RWPE1 (cell line): ENCODE results near the gene KIDINS220.

ENCODE experiments used
- CTCF ChIA-PET: fragments of 350-600 bp; sonication (Branson Sonifier 250); formaldehyde crosslinking; extraction: SDS; loops from one replicate; lab custom pipeline; 2021; lab: Yijun Ruan, JAX
- POLR2A ChIA-PET: fragments of 400-600 bp; formaldehyde crosslinking; extraction: SDS; loops from one replicate; lab custom pipeline; 2020; ENCODE audit warnings: antibody characterized with exemption; ENCODE audit not compliant: low non-redundant PET; lab: Yijun Ruan, JAX
- DNase-seq: peaks from one replicate; pipeline ENCODE4 v3.0.0; 2012; ENCODE audit warnings: low spot score
- H3K27ac ChIP-seq: fragments of 450-650 bp; 2 replicates; pipeline ENCODE4 v1.5.1; 2017
- TF ChIP-seq, protein P1 (sequence below): fragments of 450-650 bp; conservative IDR thresholded peaks from 2 replicates; pipeline ENCODE4 v1.5.1; 2017; ENCODE audit warnings: low read depth, mild to moderate bottlenecking

KIDINS220 gene

DNA sequence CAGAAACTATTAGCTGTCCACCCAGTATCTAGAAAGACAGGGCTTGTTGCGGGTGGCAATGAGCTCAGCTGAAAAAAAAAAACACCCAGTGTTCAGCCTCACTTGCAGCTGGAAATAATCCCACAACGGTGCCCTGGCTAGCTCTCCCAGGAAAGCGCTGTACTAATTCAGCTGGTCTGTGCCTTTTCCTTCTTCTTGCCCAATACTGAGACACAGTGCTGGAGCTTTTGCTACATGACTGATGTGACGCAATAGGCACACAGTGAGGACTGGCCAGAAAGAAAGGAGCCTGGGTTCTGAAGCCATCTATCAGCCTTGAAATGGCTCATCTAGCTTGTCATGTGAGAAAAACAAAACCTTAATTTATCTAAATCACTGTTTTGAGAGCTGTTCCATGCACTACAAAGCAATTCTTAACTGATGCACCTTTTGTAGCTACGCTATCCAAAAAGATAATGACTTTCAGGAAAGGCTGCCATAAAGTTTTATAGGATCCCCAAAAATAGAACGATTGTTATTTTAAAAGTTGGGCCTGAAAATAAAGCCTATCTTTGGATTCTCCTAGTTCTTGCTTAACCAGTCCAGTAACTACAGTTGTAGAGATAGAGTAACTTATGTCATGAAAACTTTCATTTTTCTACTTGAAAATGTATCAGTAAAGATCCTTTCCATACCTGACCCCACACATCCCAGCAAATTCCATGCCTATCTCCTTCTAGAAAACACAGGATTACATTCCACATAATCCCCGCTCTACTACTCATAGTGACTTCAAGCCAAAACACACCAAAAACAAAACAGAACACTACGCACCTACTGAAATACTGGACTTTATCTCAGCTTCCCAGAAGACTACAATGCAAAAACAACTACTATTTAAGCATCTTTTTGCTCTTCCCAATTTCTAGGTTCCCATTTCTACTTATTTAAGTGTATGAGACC is 15.9 kb downstream of the KIDINS220 start:
- no peak for DNase-seq
- ChIA-PET POLR2A (no interaction called here), CTCF (no interaction called here)
- no peak overlapping the region for H3K27ac ChIP-seq
- TF ChIP-seq, protein P1, sequence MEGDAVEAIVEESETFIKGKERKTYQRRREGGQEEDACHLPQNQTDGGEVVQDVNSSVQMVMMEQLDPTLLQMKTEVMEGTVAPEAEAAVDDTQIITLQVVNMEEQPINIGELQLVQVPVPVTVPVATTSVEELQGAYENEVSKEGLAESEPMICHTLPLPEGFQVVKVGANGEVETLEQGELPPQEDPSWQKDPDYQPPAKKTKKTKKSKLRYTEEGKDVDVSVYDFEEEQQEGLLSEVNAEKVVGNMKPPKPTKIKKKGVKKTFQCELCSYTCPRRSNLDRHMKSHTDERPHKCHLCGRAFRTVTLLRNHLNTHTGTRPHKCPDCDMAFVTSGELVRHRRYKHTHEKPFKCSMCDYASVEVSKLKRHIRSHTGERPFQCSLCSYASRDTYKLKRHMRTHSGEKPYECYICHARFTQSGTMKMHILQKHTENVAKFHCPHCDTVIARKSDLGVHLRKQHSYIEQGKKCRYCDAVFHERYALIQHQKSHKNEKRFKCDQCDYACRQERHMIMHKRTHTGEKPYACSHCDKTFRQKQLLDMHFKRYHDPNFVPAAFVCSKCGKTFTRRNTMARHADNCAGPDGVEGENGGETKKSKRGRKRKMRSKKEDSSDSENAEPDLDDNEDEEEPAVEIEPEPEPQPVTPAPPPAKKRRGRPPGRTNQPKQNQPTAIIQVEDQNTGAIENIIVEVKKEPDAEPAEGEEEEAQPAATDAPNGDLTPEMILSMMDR, result no peak

DNA sequence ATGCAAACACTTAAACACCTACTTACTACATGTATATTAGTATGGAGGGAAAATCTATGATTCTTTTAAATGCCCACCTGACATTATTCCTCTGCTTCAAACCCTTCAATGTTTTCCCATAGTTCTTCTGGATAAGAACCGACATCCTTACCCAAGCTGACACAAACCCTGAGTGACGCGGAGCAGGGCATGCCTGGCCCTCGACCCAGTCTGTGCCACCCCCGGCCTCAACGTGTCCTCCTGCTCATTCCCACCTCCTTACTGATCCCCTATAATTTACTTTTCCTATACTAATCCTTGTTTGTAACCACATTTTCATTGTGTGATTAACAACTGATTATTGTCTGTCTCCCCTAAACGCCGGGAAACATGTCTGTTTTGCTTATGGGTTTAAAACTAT is 17.5 kb downstream of the KIDINS220 start:
- POLR2A ChIA-PET, result no interaction called here
- DNase-seq, result no peak
- TF ChIP-seq, protein P1, result no peak
- CTCF ChIA-PET, result no interaction called here
- no peak overlapping the region for H3K27ac ChIP-seq

DNA sequence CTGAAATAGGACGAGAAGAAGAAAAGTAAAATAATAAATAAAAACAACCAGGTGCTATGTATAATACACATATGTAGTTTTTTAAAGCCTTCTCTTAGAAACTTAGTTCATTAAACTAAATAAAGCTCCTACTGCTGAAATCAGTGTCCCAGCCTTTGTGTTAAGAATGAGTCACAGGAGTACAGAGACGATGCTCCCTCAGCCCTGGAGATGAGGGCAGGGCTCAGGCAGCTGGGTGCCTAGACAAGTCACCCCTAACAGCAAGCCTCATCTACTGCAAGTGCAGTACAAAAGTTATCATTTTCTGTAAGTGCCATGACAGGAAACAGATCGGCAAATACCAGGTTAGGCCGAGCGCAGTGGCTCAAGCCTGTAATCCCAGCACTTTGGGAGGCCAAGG is 18.2 kb downstream of the KIDINS220 start:
- ChIA-PET POLR2A (no interaction called here), CTCF (no interaction called here)
- TF ChIP-seq, protein P1, result no peak

DNA sequence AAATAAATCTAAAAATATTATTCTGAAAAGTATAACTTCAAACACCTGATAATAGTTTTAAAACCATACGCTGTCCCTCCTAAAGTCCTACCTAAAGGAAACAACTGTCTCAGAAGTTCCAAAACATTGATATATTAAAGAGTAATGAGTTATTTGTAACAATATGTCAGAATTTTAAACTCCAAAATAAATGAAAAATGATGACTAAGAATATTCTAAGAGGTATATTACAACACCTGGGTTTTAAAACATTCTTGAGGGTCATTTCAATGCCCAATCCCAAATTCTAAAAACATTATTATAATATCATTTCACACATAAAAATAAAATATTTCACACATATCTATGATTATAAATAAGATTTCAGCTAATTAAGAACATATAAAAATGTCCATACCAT is 20.2 kb downstream of the KIDINS220 start:
- no peak overlapping the region for H3K27ac ChIP-seq
- ChIA-PET POLR2A (no interaction called here), CTCF (no interaction called here)
- TF ChIP-seq, protein P1, result no peak
- no peak for DNase-seq

More for the DNA sequence above, 18.2 kb downstream of the KIDINS220 start:
- H3K27ac ChIP-seq, result no peak overlapping the region
- no peak for DNase-seq

DNA sequence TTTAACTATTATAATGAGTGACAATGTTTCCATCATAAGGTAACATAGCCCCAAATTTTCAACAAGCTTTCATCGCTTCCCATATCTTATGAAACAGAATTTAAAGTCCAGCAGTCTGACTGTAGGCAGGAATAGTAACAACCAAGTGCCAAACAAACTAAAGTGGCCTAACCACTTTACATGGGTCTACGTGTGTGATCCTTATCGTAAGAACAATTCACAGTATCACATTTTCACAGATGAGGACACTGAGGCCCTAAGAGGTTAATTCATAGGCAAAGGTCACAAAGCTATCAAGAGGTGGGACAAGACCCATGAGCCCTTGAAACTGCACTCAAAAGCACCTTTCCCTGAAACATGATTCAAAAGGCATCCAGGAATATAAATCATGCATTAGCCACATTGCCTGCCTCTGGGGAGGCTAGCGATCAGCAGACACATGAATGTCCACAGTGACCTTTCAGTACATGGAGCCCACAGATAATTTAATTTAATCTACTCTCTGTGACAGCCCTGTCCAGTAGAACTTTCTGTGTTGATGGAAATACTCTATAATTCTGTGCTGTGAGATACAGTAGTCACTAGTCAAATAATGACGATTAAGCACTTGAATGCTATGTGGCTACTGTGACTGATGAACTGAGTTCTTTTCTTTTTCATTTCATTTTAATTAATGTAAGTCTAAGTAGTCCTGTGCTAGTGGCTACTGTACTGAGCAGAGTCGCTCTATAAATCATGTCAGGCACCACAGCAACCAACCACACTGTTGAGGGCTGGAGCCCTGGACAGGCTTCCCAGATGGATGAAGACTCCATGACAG is 30.3 kb downstream of the KIDINS220 start:
- DNase-seq, result no peak
- H3K27ac ChIP-seq, result no peak overlapping the region
- ChIA-PET POLR2A (no interaction called here), CTCF (no interaction called here)
- TF ChIP-seq, protein P1, result no peak
